Measurements from ENCODE around the gene MRGPRD.

Gene MRGPRD

GRCh38 chr11:68942095-68942620 lies 38.6 kb downstream of the MRGPRD start:
- no peak for DNase-seq

- DNase-seq = no peak
These were observed 39.3 kb downstream of the MRGPRD start for GRCh38 chr11:68941324-68942094.

DNA sequence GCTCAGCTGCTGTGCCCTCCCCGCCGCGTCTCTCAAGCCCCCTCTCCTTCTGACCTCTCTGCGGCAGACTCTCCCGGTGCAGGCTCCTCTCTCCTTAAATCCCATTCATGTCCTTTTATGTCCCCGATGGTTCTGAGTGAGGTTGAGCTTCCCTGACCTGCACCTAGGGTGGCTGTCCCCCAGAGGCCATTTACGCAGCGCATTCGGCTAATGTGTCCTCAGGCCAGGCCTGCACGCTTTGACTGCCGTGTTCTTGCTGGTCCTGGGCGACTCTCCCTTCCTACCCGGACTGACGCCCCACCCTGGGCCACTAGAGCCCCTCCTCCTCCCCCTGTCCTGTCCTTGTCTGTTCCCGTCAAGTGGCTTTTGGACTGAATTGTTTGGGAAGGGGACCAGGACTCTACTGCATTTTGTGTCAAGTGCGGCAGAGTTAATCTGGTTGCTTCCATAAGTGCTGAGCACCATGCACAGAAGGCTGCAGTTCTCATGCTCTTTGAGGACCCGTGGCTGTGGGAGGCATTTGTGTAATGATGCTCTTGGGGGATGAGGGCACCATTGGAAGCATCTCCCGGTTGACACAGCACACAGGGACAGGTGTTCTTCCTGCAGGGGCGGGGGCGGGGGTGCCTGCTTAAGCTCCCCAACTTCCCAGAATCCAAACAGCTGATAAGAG lies 40.0 kb downstream of the MRGPRD start:
- DNase-seq = no peak

DNA sequence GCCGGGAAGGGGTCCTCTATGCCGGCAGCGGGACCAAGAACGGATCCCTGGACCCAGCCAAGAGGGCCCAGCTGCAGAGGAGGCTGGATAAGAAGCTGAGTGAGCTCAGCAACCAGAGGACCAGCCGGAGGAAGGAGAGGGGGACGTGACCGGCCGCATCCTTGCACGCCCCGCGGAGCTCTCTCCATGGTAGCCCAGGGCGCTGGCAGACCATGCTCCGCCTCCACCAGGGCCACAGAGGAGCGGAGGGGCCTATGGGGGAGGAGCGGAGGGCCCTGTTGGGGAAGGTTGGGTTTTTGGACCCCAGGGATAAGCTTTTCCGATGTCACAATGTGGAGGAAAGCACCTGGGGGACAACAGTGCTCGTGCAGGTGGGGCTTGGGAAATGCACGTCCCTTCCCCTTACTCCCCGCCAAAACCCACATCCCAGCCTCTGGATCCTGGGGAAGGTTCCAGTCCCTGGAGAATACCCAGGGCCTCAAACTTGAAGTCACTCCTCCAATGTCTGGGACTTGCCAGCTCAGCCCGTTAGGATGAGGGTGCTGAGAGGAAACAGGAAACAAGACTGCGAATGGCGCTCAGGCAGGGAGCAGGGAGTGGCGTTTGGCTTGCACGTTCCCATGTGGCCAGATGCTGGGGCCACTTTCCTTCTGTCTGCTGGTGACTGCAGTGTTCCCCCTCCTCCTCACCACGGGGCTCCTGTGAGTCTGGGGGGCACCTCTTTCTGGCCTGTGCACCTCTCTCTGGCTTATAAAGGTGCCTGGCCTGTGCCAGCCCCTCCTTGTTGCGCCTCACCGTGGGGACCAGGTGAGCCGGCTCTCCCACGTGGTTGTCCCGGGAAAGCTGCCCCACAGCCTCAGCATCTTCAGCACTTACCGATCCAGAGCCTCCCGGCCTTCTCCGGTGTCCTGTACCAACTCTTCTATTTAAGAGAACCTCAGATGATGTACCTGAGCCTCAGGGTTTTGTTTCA lies 40.9 kb downstream of the MRGPRD start:
- DNase-seq = no peak

DNA sequence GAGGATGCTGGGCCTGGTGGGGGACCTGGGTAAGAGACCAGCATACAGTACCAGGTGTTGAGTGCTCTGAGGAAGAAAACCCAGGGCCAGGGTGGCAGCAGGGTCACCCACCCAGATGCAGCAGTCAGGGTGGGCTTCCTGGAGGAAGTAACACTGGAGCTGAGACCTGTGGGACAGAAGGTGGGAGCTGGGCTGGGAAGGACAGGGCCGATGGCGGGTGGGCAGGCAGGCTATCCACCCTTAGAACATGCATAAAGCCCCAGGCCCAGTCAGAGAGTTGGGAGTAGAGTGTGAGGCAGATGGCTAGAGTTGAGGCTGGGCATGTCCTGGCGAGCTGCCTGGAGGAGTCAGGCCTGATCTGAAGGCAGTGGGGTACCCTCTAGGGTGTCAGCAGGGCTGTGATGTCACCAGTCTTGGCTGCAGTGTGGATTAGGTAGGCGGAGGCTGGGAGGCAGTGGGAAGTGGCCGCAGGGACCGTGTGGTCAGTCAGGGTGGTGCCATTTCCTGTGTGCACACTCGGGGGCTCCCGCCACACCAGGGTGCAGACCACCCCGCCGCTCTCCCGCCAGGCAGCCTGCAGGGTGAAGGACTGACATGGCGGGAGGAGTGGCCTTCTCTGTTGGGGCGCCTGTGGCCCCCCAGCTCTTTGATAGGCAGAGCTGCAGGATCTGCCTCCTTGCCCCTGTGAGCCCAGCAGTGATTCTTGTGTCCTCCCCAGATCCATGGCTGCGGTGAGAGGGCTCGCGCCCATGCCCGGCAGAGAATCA lies 41.8 kb downstream of the MRGPRD start:
- DNase-seq = no peak

GRCh38 chr11:68938088-68938487 lies 42.7 kb downstream of the MRGPRD start:
- DNase-seq = no peak

- no peak for DNase-seq
These were observed 43.8 kb downstream of the MRGPRD start for GRCh38 chr11:68936676-68937620.

GRCh38 chr11:68936358-68936636 lies 44.5 kb downstream of the MRGPRD start:
- DNase-seq = no peak

- DNase-seq = no peak
These were observed 45.0 kb downstream of the MRGPRD start for GRCh38 chr11:68935516-68936357.

GRCh38 chr11:68935066-68935465 lies 45.7 kb downstream of the MRGPRD start:
- no peak for DNase-seq

DNA sequence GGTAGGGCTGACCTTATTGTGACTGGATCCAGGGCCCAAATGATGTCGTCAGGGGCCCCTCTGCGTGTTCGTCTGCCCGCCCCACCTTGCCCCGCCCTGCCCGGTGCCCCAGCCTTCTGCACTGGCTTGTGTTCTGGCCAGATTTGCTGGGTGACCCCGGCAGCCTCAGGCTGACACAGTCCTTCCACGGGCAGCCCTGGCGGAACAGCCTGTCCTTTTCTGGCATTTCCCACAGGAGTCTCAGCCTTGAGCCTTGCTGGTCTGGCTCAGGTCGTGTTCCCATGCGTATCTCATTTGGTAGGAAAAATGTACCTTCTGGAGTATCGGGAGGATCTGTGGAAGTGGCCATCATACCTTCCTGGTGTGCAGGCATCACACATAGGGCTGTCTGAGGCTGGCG lies 46.1 kb downstream of the MRGPRD start:
- DNase-seq = no peak

DNA sequence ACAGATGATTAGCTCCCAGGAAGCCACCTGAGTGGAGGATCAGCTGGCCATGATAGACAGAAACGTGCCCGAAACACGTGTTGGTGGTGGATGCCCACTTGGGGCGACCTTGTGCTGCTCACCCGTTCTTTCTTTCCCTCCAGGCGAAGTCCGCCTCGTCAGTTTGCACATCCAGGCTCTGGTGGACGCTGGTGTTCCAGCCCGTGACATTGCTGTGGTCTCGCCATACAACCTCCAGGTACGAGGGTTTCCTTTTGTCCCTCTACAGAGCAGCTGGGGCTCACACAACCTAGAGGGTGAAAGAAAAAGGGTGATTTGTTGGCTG lies 46.5 kb downstream of the MRGPRD start:
- no peak for DNase-seq

DNA sequence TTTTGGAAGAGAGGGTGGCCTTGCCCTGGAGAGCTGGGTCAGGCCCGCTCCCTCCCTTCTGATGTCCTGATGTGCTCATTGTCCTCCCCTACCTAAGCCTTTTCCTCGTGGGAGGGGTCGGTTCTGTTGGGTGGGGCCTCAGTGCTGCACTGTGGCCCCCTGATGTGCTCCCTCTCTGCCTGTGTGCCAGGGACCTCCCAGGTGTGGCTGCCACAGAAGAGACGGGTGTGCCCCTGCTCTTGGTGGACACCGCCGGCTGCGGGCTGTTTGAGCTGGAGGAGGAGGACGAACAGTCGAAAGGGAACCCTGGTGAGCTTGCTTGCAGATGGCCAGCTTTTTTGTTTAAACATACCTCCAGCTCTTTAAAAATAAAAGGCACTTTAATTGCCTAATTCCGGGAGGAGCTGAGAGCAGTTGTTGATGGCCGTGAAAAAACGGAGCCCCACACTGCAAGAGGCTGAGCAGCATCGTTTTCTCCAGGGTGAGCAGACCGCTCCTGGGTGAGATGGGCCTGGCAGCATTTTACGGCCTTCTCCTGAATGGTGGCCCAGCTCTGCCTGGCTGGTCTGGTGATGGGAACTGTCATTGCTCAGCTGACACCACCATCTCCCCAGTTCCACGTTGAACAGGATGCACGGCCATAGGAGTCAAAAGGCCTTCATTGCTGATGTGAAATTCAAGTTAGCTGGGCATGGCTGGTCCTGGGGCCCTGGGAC lies 47.0 kb downstream of the MRGPRD start:
- no peak for DNase-seq

DNA sequence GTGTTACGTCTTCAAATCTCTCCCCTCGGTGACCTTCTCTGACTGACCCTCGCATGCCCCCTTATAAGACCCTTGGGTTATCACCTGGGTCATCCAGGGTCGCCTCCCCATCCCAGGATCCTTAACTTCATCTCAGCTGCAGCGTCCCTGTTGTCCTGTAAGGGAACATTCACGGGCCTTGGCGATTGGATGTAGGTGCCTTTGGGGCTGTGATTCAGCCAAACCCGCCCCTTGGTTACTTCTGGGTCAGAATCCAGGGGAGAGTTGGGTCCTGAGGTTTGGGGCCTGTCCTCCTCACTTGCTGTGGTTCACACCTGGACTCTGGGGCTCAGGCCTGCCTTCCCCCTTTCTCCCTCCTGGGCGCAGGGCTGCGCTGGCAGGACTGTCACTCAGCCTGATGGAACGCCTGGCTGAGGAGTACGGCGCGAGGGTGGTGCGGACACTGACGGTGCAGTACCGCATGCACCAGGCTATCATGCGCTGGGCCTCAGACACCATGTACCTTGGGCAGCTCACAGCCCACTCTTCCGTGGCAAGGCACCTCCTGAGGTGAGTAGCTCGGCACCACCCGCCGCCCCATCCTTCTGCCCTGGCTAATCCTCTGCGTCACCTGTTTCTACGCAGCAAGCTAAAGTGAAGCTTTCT lies 47.7 kb downstream of the MRGPRD start:
- DNase-seq = no peak

DNA sequence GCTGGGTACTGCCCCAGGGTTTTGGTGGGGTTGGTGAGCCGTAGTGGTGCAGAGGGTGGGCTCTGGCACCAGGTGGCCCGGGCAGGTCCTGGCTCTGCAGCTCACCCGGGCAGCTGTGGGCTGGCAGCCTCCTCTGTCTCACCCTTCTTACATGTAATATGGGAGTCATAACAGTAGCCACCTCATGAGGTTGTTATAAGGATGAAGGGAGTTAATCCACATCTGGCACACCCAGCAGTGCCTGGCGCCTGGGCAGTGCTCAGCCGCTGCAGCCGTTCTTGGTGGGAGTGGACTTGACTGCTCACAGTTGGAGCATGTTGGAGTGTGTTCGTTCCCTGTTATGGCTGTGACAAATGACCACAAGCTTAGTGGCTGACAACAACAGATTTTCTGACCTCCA lies 48.4 kb downstream of the MRGPRD start:
- no peak for DNase-seq

DNA sequence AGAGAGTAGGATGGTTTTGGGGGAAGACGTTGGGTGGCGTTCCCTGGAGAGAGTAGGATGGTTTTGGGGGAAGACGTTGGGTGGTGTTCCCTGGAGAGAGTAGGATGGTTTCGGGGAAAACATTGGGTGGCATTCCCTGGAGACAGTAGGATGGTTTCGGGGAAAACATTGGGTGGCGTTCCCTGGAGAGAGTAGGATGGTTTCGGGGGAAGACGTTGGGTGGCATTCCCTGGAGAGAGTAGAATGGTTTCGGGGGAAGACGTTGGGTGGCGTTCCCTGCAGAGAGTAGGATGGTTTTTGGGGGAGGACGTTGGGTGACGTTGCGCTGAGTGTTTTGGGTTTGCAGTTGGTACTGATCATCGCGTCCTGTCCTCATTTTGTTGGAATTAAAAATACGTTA lies 48.9 kb downstream of the MRGPRD start:
- no peak for DNase-seq

GRCh38 chr11:68930991-68931855 lies 49.6 kb downstream of the MRGPRD start:
- DNase-seq = no peak

All from bone marrow (tissue), 2 donors.